Stimulated activated CD4-positive, alpha-beta T cell treated with anti-CD3 and anti-CD28 coated beads, Interleukin-1b, Interleukin-23, amount 100 ng/mL, for 4 hours (primary cell): ENCODE results near the gene IL13.

ENCODE experiments used
- DNase-seq, 2 donors: peaks; one replicate each; pipeline ENCODE4 v3.0.0-alpha.2; 2020; ENCODE audit warnings: low read depth in 2 of 2

IL13 gene

GRCh38 chr5:132669966-132670882, 12.3 kb downstream of the IL13 start:
- no peak for DNase-seq

- DNase-seq, result no peak
Observed at GRCh38 chr5:132671000-132671399, 13.0 kb downstream of the IL13 start.

- no peak for DNase-seq
Observed at GRCh38 chr5:132673488-132673887, 15.5 kb downstream of the IL13 start.

- DNase-seq, result no peak
Observed at GRCh38 chr5:132673939-132674630, 16.1 kb downstream of the IL13 start, which contains the start of gene IL4. Gene IL4 (plus strand): TSS chr5:132673989. CDS start chr5:132674051, 62 bp downstream.

GRCh38 chr5:132674671-132675506, 16.9 kb downstream of the IL13 start:
- no peak for DNase-seq

- DNase-seq, result no peak
Observed at GRCh38 chr5:132675936-132676689, 18.1 kb downstream of the IL13 start.

- DNase-seq, result no peak
Observed at GRCh38 chr5:132677191-132677590, 19.2 kb downstream of the IL13 start.

- no peak for DNase-seq
Observed at GRCh38 chr5:132677682-132678400, 19.9 kb downstream of the IL13 start.

GRCh38 chr5:132678735-132679134, 20.8 kb downstream of the IL13 start:
- DNase-seq, result no peak

- DNase-seq, result no peak
Observed at GRCh38 chr5:132679166-132679565, 21.2 kb downstream of the IL13 start.

GRCh38 chr5:132679717-132680380, 21.9 kb downstream of the IL13 start:
- no peak for DNase-seq

- no peak for DNase-seq
Observed at GRCh38 chr5:132680780-132681475, 23.0 kb downstream of the IL13 start.

- no peak for DNase-seq
Observed at GRCh38 chr5:132681476-132681831, 23.5 kb downstream of the IL13 start.

GRCh38 chr5:132681983-132682382, 24.0 kb downstream of the IL13 start:
- no peak for DNase-seq

GRCh38 chr5:132684491-132684890, 26.5 kb downstream of the IL13 start:
- no peak for DNase-seq

GRCh38 chr5:132684922-132685720, 27.1 kb downstream of the IL13 start:
- DNase-seq, result no peak

GRCh38 chr5:132686193-132686592, 28.2 kb downstream of the IL13 start:
- no peak for DNase-seq

- DNase-seq, result no peak
Observed at GRCh38 chr5:132687995-132688394, 30.0 kb downstream of the IL13 start.
